PFSK-1 (cell line): ENCODE measurements around the gene CENPP.

Experiments
- FOXP2 ChIP-seq: optimal IDR thresholded peaks from 2 replicates; pipeline ENCODE3; 2011; ENCODE audit warnings: borderline replicate concordance, control low read depth, inconsistent platforms; ENCODE audit not compliant: insufficient read depth; ENCODE audit errors: extremely low read length, extremely low read depth
- POLR2AphosphoS5 ChIP-seq: IDR thresholded peaks from 2 replicates; pipeline ENCODE4 v1.6.1; 2012; ENCODE audit warnings: low read depth, mild to moderate bottlenecking, control low read depth, low read length, moderate library complexity
- SIN3A ChIP-seq: IDR thresholded peaks from 2 replicates; pipeline ENCODE4 v1.6.1; 2012; ENCODE audit warnings: mild to moderate bottlenecking, low read length, moderate library complexity, borderline replicate concordance; ENCODE audit not compliant: insufficient read depth
- TF ChIP-seq, protein P1 (sequence below), 2 experiments: IDR thresholded peaks; 2 replicates each; pipeline versions ENCODE4 v1.6.1 to v1.8.0; 2011 to 2012; ENCODE audit warnings: low read depth in 2 of 2, low read length in 2 of 2, control low read depth in 1 of 2, inconsistent platforms in 1 of 2, mild to moderate bottlenecking in 1 of 2, moderate library complexity in 1 of 2; ENCODE audit not compliant: insufficient read depth in 1 of 2

DNA sequence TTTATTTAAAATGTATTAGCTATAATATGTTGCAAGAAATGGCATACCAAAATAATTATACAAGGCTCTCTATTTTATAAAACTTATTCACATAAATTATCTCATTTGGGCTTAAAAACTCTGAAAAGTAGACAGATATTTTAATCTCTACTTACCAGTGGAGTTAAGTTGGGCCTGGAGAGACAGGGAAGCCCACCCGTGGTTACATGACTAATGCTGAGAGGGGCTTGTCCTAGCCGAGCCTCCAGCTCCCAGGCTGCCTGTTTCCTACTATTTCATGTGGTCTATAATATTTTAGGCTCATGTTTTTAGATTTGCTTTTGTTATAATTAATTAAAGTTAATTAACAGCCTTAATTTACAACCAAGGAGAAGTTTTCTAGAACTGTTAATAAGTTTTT is 177.4 kb downstream of the CENPP start:
- no peak for TF ChIP-seq SIN3A
- TF ChIP-seq FOXP2 = no peak
- TF ChIP-seq POLR2AphosphoS5 = no peak
- TF ChIP-seq, protein P1, sequence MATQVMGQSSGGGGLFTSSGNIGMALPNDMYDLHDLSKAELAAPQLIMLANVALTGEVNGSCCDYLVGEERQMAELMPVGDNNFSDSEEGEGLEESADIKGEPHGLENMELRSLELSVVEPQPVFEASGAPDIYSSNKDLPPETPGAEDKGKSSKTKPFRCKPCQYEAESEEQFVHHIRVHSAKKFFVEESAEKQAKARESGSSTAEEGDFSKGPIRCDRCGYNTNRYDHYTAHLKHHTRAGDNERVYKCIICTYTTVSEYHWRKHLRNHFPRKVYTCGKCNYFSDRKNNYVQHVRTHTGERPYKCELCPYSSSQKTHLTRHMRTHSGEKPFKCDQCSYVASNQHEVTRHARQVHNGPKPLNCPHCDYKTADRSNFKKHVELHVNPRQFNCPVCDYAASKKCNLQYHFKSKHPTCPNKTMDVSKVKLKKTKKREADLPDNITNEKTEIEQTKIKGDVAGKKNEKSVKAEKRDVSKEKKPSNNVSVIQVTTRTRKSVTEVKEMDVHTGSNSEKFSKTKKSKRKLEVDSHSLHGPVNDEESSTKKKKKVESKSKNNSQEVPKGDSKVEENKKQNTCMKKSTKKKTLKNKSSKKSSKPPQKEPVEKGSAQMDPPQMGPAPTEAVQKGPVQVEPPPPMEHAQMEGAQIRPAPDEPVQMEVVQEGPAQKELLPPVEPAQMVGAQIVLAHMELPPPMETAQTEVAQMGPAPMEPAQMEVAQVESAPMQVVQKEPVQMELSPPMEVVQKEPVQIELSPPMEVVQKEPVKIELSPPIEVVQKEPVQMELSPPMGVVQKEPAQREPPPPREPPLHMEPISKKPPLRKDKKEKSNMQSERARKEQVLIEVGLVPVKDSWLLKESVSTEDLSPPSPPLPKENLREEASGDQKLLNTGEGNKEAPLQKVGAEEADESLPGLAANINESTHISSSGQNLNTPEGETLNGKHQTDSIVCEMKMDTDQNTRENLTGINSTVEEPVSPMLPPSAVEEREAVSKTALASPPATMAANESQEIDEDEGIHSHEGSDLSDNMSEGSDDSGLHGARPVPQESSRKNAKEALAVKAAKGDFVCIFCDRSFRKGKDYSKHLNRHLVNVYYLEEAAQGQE (IDR thresholded peaks at IDR 0.05; ENCODE audit: insufficient read depth in 1 of 2, low read depth in 2 of 2, low read length in 2 of 2) = no peak
